Measurements from ENCODE around the gene CPPED1. TPM values are rescaled to one million over a fixed set of nuclear protein-coding genes. Genes with fewer than 3 reads are reported as not detected.

The CPPED1 gene
- total RNA-seq, 2 donors from 2014 or later, result 14.8 to 38.4 TPM

DNA sequence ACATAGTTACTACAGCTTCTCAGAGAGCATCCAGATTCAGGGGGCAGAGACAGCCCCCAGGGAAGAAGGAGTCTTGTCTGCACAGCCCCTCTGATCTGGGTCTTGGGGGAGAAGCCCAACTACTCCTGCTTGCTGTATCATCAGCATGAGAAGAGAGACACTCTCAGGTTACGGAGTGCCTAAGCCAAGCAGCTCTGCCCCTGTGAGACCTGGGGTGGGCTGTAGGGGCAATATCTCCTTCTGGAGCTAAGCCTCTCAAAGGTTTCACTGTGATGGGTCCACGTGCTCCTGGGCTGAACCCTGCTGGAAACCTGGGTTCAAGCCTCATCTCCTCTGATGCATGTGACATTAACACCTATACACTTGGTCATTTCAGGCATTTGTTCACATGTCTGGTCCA lies 123.2 kb downstream of the CPPED1 start:
- DNase-seq (ENCODE audit: low spot score) (no peak), ATAC-seq (ENCODE audit: insufficient number of reproducible peaks, low FRiP score, low read depth) (no peak)
- TF ChIP-seq, protein P1, sequence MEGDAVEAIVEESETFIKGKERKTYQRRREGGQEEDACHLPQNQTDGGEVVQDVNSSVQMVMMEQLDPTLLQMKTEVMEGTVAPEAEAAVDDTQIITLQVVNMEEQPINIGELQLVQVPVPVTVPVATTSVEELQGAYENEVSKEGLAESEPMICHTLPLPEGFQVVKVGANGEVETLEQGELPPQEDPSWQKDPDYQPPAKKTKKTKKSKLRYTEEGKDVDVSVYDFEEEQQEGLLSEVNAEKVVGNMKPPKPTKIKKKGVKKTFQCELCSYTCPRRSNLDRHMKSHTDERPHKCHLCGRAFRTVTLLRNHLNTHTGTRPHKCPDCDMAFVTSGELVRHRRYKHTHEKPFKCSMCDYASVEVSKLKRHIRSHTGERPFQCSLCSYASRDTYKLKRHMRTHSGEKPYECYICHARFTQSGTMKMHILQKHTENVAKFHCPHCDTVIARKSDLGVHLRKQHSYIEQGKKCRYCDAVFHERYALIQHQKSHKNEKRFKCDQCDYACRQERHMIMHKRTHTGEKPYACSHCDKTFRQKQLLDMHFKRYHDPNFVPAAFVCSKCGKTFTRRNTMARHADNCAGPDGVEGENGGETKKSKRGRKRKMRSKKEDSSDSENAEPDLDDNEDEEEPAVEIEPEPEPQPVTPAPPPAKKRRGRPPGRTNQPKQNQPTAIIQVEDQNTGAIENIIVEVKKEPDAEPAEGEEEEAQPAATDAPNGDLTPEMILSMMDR (IDR thresholded peaks at IDR 0.05), result no peak
- Histone ChIP-seq H3K4me1 (ENCODE audit: control insufficient read depth in 1 of 2, low read depth in 2 of 2) (no peaks in the 10 kb centered on the region), H3K9me3 (no peaks in the 10 kb centered on the region), H3K27ac (no peak overlapping the region), H3K4me3 (no peak overlapping the region), H3K36me3 (no peaks in the 10 kb centered on the region), H3K27me3 (replicated peaks; ENCODE audit: insufficient read depth) (no peaks in the 10 kb centered on the region)

DNA sequence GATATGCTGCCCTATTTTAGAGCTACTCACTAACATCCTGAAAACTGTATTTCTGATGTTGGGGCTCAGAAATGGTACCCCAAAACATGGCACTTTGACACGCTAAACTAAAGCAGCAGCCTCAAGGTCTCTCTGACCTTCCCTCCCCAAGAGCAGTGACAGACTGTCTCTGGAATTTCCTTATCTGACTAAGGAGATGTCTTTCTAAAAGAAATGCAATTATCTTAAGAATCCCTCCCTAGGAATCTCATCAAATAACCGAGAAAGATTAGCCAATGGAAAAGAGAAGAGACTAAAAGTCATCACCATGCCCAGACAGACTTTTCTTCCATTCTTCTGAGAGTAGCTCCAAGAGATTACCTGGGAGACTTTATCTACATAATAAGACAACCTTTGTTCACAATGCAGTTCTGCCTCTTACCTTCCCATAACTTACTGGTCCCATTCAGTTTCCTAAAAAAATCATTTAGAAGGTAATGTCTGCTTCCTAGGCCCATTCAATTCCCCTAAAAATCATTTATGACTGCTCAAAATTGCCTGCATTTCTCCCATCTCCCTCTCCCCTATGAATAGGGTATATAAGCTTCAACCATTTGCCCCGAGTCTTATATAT lies 123.9 kb downstream of the CPPED1 start:
- no peak overlapping the region for H3K27ac ChIP-seq
- no peak for DNase-seq (ENCODE audit: low spot score)

DNA sequence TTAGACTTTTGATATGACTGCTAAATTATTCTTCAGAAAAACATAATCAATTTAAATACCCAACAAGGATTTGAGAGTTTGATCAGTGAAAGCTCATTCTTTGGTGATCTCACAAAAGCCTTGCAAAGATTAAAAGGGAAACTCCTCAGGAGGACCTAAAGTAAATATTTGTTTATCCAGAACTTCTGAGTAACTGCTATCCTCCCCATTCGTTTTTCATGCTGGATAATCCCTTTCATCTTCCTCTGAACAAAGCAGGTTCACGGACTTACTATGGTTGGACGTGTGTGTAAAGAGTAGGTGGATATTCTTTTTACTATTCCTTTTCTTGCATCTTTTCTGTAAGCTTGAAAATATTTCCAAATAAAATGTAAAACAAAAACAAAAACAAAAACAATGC lies 124.7 kb downstream of the CPPED1 start:
- ATAC-seq (ENCODE audit: insufficient number of reproducible peaks, low FRiP score, low read depth) (no peak), DNase-seq (ENCODE audit: low spot score) (no peak)

More for the DNA sequence above, 123.9 kb downstream of the CPPED1 start:
- H3K36me3 ChIP-seq, result no peaks in the 10 kb centered on the region
- H3K27me3 ChIP-seq (replicated peaks; ENCODE audit: insufficient read depth), result no peaks in the 10 kb centered on the region
- ATAC-seq (ENCODE audit: insufficient number of reproducible peaks, low FRiP score, low read depth), result no peak
- H3K9me3 ChIP-seq, result no peaks in the 10 kb centered on the region
- TF ChIP-seq, protein P1 (IDR thresholded peaks at IDR 0.05), result no peak
- H3K4me1 ChIP-seq (ENCODE audit: control insufficient read depth in 1 of 2, low read depth in 2 of 2), result no peaks in the 10 kb centered on the region
- no peak overlapping the region for H3K4me3 ChIP-seq

DNA sequence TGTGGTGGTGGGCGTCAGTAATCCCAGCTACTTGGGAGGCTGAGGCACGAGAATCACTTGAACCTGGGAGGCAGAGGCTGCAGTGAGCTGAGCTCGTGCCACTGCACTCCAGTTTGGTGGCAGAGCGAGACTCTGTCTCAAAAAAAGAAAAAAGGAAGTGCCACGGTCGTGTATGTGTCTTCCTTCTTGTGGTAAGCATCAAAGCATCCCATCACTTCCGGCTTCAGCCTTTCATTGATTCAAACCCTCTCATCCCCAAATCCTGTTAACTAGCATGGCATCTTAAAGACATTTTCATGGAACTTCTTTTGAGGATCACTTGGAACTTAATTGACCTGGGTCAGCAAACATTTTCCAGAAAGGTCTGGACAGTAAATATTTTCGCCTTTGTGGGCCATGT lies 126.2 kb downstream of the CPPED1 start:
- Histone ChIP-seq H3K4me3 (no peak overlapping the region), H3K36me3 (no peaks in the 10 kb centered on the region), H3K9me3 (no peaks in the 10 kb centered on the region), H3K4me1 (ENCODE audit: control insufficient read depth in 1 of 2, low read depth in 2 of 2) (no peaks in the 10 kb centered on the region), H3K27me3 (replicated peaks; ENCODE audit: insufficient read depth) (no peaks in the 10 kb centered on the region), H3K27ac (no peak overlapping the region)
- TF ChIP-seq, protein P1 (IDR thresholded peaks at IDR 0.05), result no peak
- ATAC-seq (ENCODE audit: insufficient number of reproducible peaks, low FRiP score, low read depth) (no peak), DNase-seq (ENCODE audit: low spot score) (no peak)

More for the DNA sequence above, 124.7 kb downstream of the CPPED1 start:
- TF ChIP-seq, protein P1 (IDR thresholded peaks at IDR 0.05), result no peak
- Histone ChIP-seq H3K4me1 (ENCODE audit: control insufficient read depth in 1 of 2, low read depth in 2 of 2) (no peaks in the 10 kb centered on the region), H3K27ac (no peak overlapping the region), H3K27me3 (replicated peaks; ENCODE audit: insufficient read depth) (no peaks in the 10 kb centered on the region), H3K9me3 (no peaks in the 10 kb centered on the region), H3K36me3 (no peaks in the 10 kb centered on the region), H3K4me3 (no peak overlapping the region)

DNA sequence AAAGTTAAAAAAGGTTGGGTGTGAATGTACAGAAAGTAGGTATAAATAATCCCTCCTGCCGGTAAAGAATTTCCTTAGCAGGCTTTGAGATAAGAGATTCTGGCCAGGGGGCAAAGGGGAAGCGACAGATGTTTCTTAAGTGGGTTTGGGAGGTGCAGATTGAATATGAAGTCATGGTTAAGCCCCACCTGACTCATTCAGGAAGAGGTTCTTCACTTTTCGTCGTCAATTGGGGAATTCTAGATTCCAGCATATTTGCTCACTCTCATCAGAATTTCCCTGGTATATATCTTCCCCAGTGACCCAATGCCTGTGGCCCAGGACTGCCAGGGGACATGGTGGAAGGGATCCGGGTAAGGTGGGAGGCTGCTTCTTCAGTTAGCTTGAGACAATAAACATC lies 127.8 kb downstream of the CPPED1 start:
- Histone ChIP-seq H3K9me3 (no peaks in the 10 kb centered on the region), H3K4me3 (no peak overlapping the region), H3K4me1 (ENCODE audit: control insufficient read depth in 1 of 2, low read depth in 2 of 2) (no peaks in the 10 kb centered on the region), H3K27ac (no peak overlapping the region), H3K27me3 (replicated peaks; ENCODE audit: insufficient read depth) (no peaks in the 10 kb centered on the region), H3K36me3 (no peaks in the 10 kb centered on the region)
- DNase-seq (ENCODE audit: low spot score) (no peak), ATAC-seq (ENCODE audit: insufficient number of reproducible peaks, low FRiP score, low read depth) (no peak)
- TF ChIP-seq, protein P1 (IDR thresholded peaks at IDR 0.05), result no peak
